Measurements from ENCODE around the gene TGFBRAP1.

DNA sequence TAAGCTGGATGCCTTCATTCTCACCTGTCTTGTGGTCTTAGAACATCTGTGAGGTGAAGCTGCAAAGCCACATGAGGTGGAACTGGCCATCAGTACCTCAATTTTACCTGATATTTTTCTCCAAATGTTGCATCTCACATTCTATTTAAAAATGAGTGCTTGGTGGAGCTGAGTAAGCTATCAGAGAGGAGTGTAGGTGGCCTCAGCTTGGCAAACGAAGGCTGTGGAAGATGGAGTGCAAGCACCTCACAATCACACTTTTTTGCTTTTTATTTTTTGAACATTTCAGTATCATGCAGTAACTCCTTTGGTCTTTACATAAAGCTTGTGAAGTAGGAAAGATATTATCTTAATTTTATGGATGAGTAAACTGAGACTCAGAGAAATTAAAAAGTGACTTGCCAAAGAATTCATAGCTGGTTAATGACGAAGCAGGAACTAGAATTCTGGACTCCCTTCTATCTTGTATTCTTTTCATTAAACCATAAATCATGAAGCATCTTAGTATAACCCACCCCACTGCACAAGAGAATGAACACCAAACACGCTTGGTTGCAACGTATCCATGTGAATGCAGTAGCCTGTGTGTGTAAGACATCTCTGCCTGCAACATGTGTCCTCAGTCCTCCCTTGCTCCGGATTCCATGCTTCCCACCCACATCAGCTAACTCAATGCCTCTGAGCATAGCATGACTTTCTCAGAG lies 35.1 kb upstream of the TGFBRAP1 start:
- TF ChIP-seq, protein P1, sequence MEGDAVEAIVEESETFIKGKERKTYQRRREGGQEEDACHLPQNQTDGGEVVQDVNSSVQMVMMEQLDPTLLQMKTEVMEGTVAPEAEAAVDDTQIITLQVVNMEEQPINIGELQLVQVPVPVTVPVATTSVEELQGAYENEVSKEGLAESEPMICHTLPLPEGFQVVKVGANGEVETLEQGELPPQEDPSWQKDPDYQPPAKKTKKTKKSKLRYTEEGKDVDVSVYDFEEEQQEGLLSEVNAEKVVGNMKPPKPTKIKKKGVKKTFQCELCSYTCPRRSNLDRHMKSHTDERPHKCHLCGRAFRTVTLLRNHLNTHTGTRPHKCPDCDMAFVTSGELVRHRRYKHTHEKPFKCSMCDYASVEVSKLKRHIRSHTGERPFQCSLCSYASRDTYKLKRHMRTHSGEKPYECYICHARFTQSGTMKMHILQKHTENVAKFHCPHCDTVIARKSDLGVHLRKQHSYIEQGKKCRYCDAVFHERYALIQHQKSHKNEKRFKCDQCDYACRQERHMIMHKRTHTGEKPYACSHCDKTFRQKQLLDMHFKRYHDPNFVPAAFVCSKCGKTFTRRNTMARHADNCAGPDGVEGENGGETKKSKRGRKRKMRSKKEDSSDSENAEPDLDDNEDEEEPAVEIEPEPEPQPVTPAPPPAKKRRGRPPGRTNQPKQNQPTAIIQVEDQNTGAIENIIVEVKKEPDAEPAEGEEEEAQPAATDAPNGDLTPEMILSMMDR (IDR thresholded peaks at IDR 0.05; ENCODE audit: poor library complexity): no peak
- TF ChIP-seq EZH2 (IDR thresholded peaks at IDR 0.05; ENCODE audit: borderline replicate concordance): no peak
- no peak for TF ChIP-seq EZH2phosphoT487 (IDR thresholded peaks at IDR 0.05; ENCODE audit: low read depth, severe bottlenecking, unreplicated experiment)

Data from hepatocyte (in vitro differentiated cells).